ENCODE results near the gene ALKBH3. TPM values are rescaled to one million over a fixed set of nuclear protein-coding genes. Genes with fewer than 3 reads are reported as not detected.

Gene ALKBH3
- total RNA-seq, 2 experiments from 2014 or later = 48.1 to 49.7 TPM

- ChIA-PET CTCF (no interaction called here), POLR2A (no interaction called here)
These were observed 39.4 kb downstream of the ALKBH3 start for GRCh38 chr11:43919852-43920597.

- CTCF ChIA-PET = interaction anchor here (0.7 kb wide), 1 partner anchor 10 kb away, joined by 4 read pairs; no protein-coding TSS in a partner anchor
These were observed 40.2 kb downstream of the ALKBH3 start for GRCh38 chr11:43920598-43921419.

GRCh38 chr11:43921561-43922294 is 41.1 kb downstream of the ALKBH3 start:
- ChIA-PET CTCF (no interaction called here), POLR2A (no interaction called here)

More at GRCh38 chr11:43920598-43921419, 40.2 kb downstream of the ALKBH3 start:
- POLR2A ChIA-PET = no interaction called here

- CTCF ChIA-PET = no interaction called here
- POLR2A ChIA-PET = no interaction called here
These were observed 41.6 kb downstream of the ALKBH3 start for GRCh38 chr11:43922295-43922648.

- POLR2A ChIA-PET = no interaction called here
- CTCF ChIA-PET = no interaction called here
These were observed 42.2 kb downstream of the ALKBH3 start for GRCh38 chr11:43922744-43923405.

- CTCF ChIA-PET = no interaction called here
- POLR2A ChIA-PET = no interaction called here
These were observed 42.9 kb downstream of the ALKBH3 start for GRCh38 chr11:43923406-43924111.

- POLR2A ChIA-PET = no interaction called here
- CTCF ChIA-PET = no interaction called here
These were observed 43.7 kb downstream of the ALKBH3 start for GRCh38 chr11:43924112-43924855.

- CTCF ChIA-PET = no interaction called here
- POLR2A ChIA-PET = no interaction called here
These were observed 44.7 kb downstream of the ALKBH3 start for GRCh38 chr11:43925063-43925931.

- ChIA-PET CTCF (no interaction called here), POLR2A (no interaction called here)
These were observed 45.4 kb downstream of the ALKBH3 start for GRCh38 chr11:43925932-43926505.

GRCh38 chr11:43927070-43927469 is 46.4 kb downstream of the ALKBH3 start:
- POLR2A ChIA-PET = no interaction called here
- CTCF ChIA-PET = no interaction called here

GRCh38 chr11:43927925-43928707 is 47.5 kb downstream of the ALKBH3 start:
- ChIA-PET POLR2A (no interaction called here), CTCF (no interaction called here)

- ChIA-PET POLR2A (no interaction called here), CTCF (no interaction called here)
These were observed 48.1 kb downstream of the ALKBH3 start for GRCh38 chr11:43928721-43929120.

GRCh38 chr11:43930868-43931716 is 50.5 kb downstream of the ALKBH3 start:
- CTCF ChIA-PET = interaction anchor here (0.9 kb wide), 1 partner anchor 14 kb away, joined by 4 read pairs; no protein-coding TSS in a partner anchor
- POLR2A ChIA-PET = no interaction called here

- POLR2A ChIA-PET = no interaction called here
- CTCF ChIA-PET = interaction anchor here (0.9 kb wide), 1 partner anchor 11 kb away, joined by 3 read pairs; the partner anchor contains the start of gene C11orf96
These were observed 51.0 kb downstream of the ALKBH3 start for GRCh38 chr11:43931717-43932039.

- ChIA-PET POLR2A (no interaction called here), CTCF (no interaction called here)
These were observed 52.6 kb downstream of the ALKBH3 start for GRCh38 chr11:43933226-43933607.
